Measurements from ENCODE around the gene RNF6. TPM values are rescaled to one million over a fixed set of nuclear protein-coding genes. Genes with fewer than 3 reads are reported as not detected.

Gene RNF6
- total RNA-seq, 1 experiment from 2014 or later, result 28.0 TPM

DNA sequence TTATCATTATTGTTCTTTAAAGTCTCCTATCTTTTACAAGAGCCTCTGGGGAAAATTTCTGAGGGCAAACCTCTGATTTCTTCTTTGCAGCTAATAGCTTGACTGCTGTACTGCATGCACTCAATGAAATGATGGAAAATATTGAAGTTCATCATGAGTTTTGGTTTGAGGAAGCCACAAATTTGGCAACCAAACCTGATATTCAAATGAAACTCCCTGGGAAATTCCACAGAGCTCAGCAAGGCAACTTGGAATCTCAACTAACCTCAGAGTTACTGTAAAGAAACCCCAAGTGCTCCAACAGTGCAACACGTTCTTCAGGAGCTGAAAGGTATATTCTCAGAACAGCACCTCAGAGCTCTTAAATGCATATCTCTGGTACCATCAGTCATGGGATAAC lies 14.2 kb upstream of the RNF6 start:
- Histone ChIP-seq H3K36me3 (no peaks in the 10 kb centered on the region), H3K4me3 (no peak overlapping the region), H3K9me3 (no peaks in the 10 kb centered on the region), H3K27me3 (no peaks in the 10 kb centered on the region)
- no peak for DNase-seq

DNA sequence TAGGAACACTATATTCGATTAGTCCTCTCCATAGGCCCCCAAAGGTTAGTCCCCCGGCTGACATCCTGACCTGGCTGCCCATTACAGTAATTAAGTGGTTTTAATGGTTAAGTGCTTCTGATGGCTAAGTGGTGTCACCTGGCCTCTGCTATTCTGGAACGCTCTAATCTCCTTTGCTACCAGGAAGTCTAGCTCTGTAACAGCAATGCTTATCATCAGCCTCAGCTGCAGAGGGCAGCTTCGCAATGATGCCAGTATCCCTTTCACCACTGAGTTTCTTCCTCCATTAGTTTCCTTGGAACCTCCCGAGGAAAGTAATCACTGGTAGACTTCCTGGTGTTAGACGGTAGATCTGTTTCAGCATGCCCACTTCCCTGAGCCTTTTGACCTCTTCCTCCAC lies 8.6 kb upstream of the RNF6 start:
- DNase-seq, result no peak
- H3K27me3 ChIP-seq, result no peaks in the 10 kb centered on the region
- H3K9me3 ChIP-seq, result no peaks in the 10 kb centered on the region
- H3K36me3 ChIP-seq, result no peaks in the 10 kb centered on the region
- no peak overlapping the region for H3K4me3 ChIP-seq

DNA sequence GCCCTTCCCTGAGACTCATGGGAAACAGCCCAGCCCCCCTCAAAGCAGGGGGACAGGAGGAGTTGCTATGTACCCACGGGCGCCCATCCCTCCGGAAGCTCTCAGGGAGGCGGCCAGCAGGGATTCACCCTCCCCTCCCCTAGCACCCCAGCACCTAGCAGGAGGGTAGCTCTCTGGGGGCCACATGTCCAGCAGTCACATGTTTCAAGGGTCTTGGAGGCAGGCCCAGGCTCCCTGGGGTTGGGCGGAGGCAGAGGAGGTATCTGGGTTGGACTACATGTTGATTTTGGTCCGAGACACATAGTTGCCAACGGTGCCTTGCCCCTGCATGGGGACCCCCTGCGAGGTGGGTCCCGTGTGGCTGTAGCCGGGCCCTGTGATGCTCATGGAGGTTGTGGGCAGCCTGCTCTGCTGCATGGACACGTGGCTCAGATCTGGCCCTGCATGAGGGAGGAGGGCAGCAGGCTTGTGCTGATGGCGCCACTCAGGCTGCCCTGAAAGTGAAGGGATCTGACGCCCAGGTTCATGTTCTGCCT lies 7.0 kb upstream of the RNF6 start:
- no peaks in the 10 kb centered on the region for H3K9me3 ChIP-seq
- DNase-seq, result no peak
- no peaks in the 10 kb centered on the region for H3K36me3 ChIP-seq
- no peaks in the 10 kb centered on the region for H3K27me3 ChIP-seq
- no peak overlapping the region for H3K4me3 ChIP-seq

GRCh38 chr13:26228096-26228495 lies 6.0 kb upstream of the RNF6 start:
- Histone ChIP-seq H3K9me3 (no peaks in the 10 kb centered on the region), H3K4me3 (no peak overlapping the region), H3K36me3 (no peaks in the 10 kb centered on the region), H3K27me3 (no peaks in the 10 kb centered on the region)
- peak; percentile 69 for DNase-seq

GRCh38 chr13:26227166-26227971 lies 5.3 kb upstream of the RNF6 start:
- no peaks in the 10 kb centered on the region for H3K27me3 ChIP-seq
- no peak overlapping the region for H3K4me3 ChIP-seq
- DNase-seq, result no peak
- H3K9me3 ChIP-seq, result no peaks in the 10 kb centered on the region
- H3K36me3 ChIP-seq, result no peaks in the 10 kb centered on the region

GRCh38 chr13:26225896-26226617 lies 3.9 kb upstream of the RNF6 start:
- H3K27me3 ChIP-seq, result no peaks in the 10 kb centered on the region
- no peaks in the 10 kb centered on the region for H3K9me3 ChIP-seq
- no peak overlapping the region for H3K4me3 ChIP-seq
- H3K36me3 ChIP-seq, result no peaks in the 10 kb centered on the region
- DNase-seq, result no peak

DNA sequence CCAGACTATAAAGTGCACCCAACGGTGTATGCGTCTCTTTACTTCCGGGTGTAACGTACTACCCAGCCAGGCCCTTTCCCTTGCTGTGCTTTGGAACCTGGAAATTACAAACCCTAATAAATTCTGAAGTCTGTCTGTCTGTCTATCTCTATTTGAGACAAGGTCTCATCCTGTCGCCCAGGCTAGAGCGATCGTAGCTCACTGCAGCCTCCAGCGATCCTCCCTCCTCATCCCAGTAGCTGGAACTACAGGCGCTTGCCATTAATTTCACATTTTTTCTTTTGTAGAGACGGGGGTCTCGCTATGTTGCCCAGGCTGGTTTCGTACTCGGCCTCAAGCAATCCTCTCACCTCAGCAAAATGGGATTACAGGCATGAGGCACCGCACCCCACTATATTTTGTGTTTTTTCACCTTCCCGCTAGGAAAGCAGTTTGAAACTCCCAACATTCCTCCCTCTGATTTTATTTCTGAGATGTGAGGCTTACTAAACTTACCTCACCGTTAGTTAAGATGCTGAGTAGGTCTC lies 469 bp upstream of the RNF6 start:
- Histone ChIP-seq H3K27me3 (no peaks in the 10 kb centered on the region), H3K36me3 (peaks cover 34% of the 10 kb centered on the region), H3K4me3 (peak overlapping the region; percentile 82), H3K9me3 (no peaks in the 10 kb centered on the region)
- no peak for DNase-seq

GRCh38 chr13:26221399-26221720 lies 754 bp downstream of the RNF6 start:
- Histone ChIP-seq H3K4me3 (peak overlapping the region; percentile 82), H3K27me3 (no peaks in the 10 kb centered on the region), H3K36me3 (peaks cover 46% of the 10 kb centered on the region), H3K9me3 (no peaks in the 10 kb centered on the region)
- no peak for DNase-seq

DNA sequence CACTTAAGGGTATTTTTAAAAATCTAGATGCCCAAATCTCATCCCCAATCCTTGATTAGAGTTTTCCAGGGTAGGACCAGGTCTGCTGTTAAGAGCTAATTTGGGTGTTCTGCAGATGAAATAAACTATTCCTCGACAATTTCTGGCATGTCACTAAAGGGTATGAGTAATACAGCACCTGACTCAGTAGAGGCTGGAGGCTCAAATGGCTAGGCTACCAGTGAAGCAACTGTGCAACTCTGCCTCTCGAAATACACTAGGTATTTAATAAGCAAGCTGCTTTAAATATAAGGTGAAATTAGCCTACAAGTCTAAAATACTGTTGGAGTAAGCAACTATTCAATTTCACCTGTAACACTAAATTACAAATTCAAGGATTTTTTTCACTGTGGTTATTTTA lies 1.5 kb downstream of the RNF6 start:
- no peaks in the 10 kb centered on the region for H3K27me3 ChIP-seq
- H3K9me3 ChIP-seq, result no peaks in the 10 kb centered on the region
- peak; percentile 18 for DNase-seq
- peak overlapping the region; percentile 82 for H3K4me3 ChIP-seq
- peaks cover 54% of the 10 kb centered on the region for H3K36me3 ChIP-seq

- Histone ChIP-seq H3K4me3 (no peak overlapping the region; the same call in 1 of the 2 replicates), H3K27me3 (no peaks in the 10 kb centered on the region), H3K36me3 (peaks cover 62% of the 10 kb centered on the region), H3K9me3 (no peaks in the 10 kb centered on the region)
- DNase-seq, result no peak
These were observed 2.4 kb downstream of the RNF6 start for GRCh38 chr13:26219726-26220125.

DNA sequence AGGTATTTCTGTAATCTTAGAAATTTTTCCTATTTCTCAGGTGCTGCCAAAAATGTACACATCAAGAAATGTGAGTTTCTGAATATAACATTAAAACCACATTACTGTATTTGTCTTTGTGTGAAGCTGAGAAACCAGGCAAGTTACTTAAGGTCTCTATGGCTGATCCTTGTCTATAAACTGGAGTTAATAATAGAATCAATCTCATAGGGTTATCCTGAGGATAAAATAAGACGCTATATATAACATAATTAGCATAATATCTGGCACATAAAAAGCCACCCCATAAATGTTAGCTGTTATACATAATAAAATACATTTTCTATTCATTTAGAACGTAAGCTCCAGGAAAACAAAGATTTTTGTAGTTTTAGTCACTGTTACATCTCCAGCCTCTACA lies 6.1 kb downstream of the RNF6 start:
- Histone ChIP-seq H3K36me3 (peaks cover 92% of the 10 kb centered on the region), H3K4me3 (no peak overlapping the region), H3K9me3 (no peaks in the 10 kb centered on the region), H3K27me3 (no peaks in the 10 kb centered on the region)
- no peak for DNase-seq

DNA sequence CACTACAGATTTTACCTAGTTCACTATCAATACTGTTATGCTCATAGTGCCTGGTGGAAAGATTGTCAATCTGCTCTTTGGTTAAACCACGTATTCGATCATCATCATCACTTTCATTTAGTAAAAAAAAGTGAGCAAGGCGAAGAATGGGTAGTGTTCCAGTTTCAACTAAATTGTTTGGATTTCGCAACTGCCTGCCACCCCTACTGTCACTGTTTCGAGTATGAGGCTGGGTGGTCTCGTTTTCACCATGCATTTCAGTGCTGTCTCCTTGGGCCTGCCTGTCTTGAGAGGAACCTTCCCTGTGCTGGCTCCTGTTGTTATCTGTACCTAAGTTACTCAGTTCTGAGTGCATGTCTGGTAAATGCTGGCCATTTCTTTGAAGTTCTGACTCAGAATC lies 8.1 kb downstream of the RNF6 start:
- Histone ChIP-seq H3K27me3 (no peaks in the 10 kb centered on the region), H3K9me3 (no peaks in the 10 kb centered on the region), H3K4me3 (no peak overlapping the region), H3K36me3 (peaks cover 82% of the 10 kb centered on the region)
- no peak for DNase-seq

DNA sequence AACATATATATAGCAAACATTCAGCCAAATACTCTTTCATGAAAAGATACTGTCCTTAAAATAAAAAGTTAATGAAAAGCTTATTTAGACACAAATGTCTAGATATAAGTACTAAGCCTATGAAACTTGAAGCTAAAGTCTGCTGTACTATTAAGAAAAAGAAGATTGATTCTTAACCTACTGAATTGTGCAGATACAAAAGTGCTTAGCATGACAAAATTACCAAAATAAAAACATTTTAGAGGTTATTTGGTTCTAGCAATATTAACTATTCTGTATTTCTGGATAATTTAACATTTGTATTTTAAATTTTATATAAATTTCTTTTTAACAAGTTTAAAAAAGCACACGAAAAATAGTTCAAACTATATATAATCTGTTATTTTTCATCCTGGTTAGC lies 8.8 kb downstream of the RNF6 start:
- H3K4me3 ChIP-seq, result no peak overlapping the region
- DNase-seq, result no peak
- peaks cover 78% of the 10 kb centered on the region for H3K36me3 ChIP-seq
- H3K9me3 ChIP-seq, result no peaks in the 10 kb centered on the region
- no peaks in the 10 kb centered on the region for H3K27me3 ChIP-seq

GRCh38 chr13:26208287-26208686 lies 13.8 kb downstream of the RNF6 start:
- no peaks in the 10 kb centered on the region for H3K27me3 ChIP-seq
- H3K36me3 ChIP-seq, result peaks cover 40% of the 10 kb centered on the region
- H3K9me3 ChIP-seq, result no peaks in the 10 kb centered on the region
- no peak for DNase-seq
- H3K4me3 ChIP-seq, result no peak overlapping the region

- Histone ChIP-seq H3K36me3 (peaks cover 6% of the 10 kb centered on the region), H3K27me3 (no peaks in the 10 kb centered on the region), H3K4me3 (no peak overlapping the region), H3K9me3 (no peaks in the 10 kb centered on the region; the same call in 1 of the 2 replicates)
- DNase-seq, result no peak
These were observed 19.6 kb downstream of the RNF6 start for GRCh38 chr13:26202365-26202972.

GRCh38 chr13:26200811-26201210 lies 21.3 kb downstream of the RNF6 start:
- H3K36me3 ChIP-seq, result peaks cover 5% of the 10 kb centered on the region
- H3K4me3 ChIP-seq, result no peak overlapping the region
- no peak for DNase-seq
- H3K27me3 ChIP-seq, result no peaks in the 10 kb centered on the region
- H3K9me3 ChIP-seq, result peaks cover 11% of the 10 kb centered on the region

GRCh38 chr13:26198116-26198515 lies 24.0 kb downstream of the RNF6 start:
- H3K36me3 ChIP-seq, result peaks cover 10% of the 10 kb centered on the region
- DNase-seq, result no peak
- H3K9me3 ChIP-seq, result peaks cover 11% of the 10 kb centered on the region
- H3K4me3 ChIP-seq, result no peak overlapping the region
- no peaks in the 10 kb centered on the region for H3K27me3 ChIP-seq

Data from MG63 (cell line).